8988T (cell line): ENCODE results near the gene RDM1.
A peak's percentile ranks its signal among the peaks of the same experiment; 100 is the strongest.
"Not testable (repeated sequence)": the region's sequence is repeated elsewhere in the genome, so short reads cannot be mapped to it uniquely, and the experiment has no call there.

Experiments used
- DNase-seq: peaks from one replicate; pipeline ENCODE4 v3.0.0; 2011

Gene RDM1, protein sequence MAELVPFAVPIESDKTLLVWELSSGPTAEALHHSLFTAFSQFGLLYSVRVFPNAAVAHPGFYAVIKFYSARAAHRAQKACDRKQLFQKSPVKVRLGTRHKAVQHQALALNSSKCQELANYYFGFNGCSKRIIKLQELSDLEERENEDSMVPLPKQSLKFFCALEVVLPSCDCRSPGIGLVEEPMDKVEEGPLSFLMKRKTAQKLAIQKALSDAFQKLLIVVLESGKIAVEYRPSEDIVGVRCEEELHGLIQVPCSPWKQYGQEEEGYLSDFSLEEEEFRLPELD

GRCh38 chr17:35930211-35931065, at the start of gene RDM1:
Gene RDM1, minus strand, starts transcription at chr17:35930773. Its CDS starts 46 bp downstream, at chr17:35930727.
- DNase-seq, result peak; percentile 70

DNA sequence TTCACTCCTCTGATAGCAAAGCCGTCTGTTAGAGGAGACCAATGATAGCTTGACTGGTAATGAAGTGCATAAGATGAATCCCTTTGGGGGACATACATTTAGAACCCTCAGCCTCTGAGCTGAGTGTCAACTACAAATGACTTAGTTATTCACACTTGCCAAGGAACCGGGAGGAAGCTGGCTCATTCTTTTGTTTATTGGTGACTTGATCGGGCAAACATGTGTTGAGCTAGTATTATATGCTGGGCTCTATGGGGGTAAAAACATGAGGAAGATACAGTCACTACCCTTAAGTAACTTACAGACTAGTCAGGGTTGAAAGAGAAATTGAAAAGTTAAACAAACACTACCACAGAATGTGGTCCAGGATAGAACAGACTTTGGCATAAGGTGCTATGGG, 47.8 kb upstream of the RDM1 start:
- no peak for DNase-seq

GRCh38 chr17:35977509-35977908, 46.9 kb upstream of the RDM1 start:
- DNase-seq, result no peak

- no peak for DNase-seq
These were observed 43.0 kb upstream of the RDM1 start for GRCh38 chr17:35973333-35974260.

DNA sequence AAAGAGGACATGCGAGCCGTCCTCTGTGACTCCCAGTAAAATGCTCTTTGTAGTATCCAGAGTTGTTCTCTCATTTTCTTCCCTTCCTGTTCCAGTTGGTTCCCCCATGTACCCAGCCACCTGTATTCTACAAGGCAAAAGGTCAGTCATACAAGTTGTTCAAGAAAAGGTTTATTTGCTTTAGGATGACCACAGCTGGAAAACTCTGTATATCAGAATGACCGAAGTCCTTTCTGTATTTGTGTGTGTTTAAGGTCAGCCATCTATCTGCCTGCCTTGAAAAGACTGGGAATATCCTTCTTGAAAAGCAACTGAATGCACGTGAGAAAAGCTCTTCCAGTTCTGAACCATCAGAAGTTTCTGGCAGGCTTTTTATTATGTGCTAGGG, 42.4 kb upstream of the RDM1 start:
- DNase-seq, result no peak

DNA sequence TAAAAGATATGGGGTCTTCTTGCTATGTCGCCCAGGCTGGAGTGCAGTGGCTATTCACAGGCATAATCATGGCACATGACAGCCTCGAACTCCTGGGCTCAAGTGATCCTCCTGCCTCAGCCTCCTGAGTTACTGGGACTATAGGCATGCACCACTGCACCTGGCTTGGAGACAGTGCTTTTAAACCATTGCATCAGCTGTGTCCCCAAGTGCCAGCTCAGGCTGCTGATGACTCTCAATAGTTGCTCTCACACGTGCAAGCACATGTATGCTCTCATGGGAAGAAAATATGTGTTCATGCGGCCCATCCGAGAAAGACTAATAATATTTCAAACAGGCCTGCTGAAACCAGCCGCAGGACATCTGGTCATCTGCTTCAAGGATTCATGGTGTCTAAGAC, 42.0 kb upstream of the RDM1 start:
- no peak for DNase-seq

DNA sequence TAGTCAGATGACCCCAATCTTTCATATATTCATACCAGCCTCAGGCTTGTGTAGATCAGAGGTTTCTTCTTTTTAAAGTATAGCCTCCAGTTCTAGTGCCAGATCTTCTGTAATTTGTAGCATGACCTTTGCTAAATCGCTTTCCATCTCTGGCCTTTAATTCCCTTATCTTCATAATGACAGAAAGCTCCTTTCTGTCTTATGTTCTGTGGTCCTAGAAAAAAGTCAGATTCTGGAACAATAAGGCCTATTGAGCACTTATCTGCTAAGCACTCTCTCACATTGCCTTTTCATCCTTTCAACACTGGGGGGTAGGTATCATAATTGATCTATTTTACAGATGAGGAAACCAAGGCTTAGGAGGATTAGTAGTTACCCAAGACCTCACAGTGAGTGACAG, 41.5 kb upstream of the RDM1 start:
- no peak for DNase-seq

DNA sequence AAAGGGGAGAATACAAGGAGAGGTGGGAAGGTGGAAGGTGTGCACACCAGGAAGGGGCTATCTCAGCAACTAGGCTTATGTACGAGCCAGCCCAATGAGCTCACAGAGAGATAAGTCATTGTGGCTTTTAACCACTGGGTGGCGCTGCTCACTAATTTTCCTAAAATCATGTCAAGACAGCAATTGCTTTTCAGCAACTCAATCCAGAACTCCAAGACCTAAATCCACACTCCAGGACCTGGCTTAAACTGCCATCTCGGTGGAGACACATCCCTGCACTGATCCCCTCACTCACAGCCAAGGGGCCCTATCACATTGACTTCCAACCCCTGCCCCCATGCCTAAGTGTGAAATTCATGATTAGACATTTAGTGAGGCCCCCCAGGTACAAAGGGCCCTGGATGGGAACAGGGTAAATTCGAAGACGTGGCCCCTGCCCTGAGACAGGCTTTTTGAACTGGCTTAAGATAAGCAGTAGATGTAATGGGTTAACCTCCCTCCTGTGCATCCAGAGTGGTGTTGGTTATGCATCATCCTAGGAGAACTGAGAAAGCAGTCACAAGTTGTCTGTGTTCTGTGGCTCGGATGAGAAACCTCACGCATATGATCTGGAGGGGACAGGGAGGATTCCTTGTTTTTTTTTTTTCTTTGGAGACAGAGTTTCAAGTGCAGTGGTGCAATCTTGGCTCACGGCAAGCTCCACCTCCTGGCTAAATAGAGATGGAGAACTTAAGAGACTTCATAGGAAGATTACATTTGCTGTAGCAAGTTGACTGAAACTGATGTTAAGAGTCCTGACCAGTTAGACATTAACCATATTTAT, 39.2 kb upstream of the RDM1 start:
- peak; percentile 20 for DNase-seq

GRCh38 chr17:35968520-35969054, 38.0 kb upstream of the RDM1 start:
- DNase-seq, result no peak

- no peak for DNase-seq
These were observed 34.7 kb upstream of the RDM1 start for GRCh38 chr17:35965272-35965671.

DNA sequence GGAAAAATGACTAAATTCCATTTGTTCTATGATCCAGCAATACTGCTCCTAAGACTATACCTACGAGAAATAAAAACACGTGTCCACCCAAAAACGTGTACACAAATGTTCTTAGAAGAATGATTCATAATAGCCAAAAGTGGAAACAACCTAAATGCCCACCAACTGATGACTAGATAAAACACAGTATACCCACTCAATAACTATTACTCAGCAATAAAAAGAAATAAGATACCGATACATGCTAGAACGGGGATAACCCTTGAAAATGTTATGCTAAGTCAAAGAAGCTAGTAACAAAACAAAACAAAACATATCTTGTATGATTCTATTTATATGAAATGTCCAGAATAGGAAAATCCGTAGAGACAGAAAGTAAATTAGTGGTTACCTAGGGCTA, 33.1 kb upstream of the RDM1 start:
- DNase-seq, result no peak

- DNase-seq, result no peak
These were observed 23.1 kb upstream of the RDM1 start for GRCh38 chr17:35953720-35954119.

- DNase-seq, result no peak
These were observed 18.8 kb upstream of the RDM1 start for GRCh38 chr17:35949401-35949800.

DNA sequence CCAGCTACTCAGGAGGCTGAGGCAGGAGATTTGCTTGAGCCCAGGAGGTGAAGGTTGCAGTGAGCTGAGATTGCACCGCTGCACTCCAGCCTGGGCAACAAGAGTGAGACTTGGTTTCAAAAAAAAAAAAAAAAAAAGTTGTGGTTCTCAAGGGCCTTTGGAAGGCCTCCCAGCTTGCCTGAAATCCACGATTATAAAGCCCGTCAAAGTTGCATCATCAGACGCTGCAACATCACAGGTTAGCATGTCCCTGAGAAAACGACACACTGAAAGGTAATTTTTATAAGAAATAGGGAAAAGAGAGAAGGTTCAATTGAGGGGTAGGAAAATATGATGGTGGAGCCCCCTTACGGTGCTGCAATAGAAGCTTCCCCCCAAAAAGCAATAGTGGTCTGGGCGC, 17.5 kb upstream of the RDM1 start:
- DNase-seq, result no peak

DNA sequence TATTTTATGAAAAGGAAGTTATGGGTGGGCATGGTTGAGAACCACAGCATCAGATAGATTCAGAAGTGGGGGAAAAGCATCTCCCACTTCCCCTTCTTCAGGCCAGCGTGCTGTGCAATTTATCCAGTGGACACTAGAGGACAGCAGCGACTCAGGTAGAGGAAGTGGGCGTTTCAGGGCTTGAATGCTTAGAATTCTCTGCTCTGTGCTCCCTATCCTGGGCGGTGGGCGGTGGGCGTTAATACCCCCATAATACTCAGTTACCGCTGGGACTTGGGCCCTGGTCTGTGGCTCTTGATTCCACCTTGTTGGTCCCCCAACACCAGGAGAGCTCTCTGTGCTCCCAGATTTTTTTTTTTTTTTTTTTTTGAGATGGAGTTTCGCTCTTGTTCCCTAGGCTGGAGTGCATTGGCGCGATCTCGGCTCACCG, 16.6 kb upstream of the RDM1 start:
- DNase-seq, result no peak

GRCh38 chr17:35944151-35944550, 13.6 kb upstream of the RDM1 start:
- DNase-seq, result no peak

GRCh38 chr17:35943537-35943936, 13.0 kb upstream of the RDM1 start, which contains the start of gene LYZL6:
Gene LYZL6, minus strand, starts transcription at chr17:35943713. Its CDS starts 4,357 bp downstream, at chr17:35939356.
- no peak for DNase-seq

- no peak for DNase-seq
These were observed 12.1 kb upstream of the RDM1 start for GRCh38 chr17:35942588-35943186.

DNA sequence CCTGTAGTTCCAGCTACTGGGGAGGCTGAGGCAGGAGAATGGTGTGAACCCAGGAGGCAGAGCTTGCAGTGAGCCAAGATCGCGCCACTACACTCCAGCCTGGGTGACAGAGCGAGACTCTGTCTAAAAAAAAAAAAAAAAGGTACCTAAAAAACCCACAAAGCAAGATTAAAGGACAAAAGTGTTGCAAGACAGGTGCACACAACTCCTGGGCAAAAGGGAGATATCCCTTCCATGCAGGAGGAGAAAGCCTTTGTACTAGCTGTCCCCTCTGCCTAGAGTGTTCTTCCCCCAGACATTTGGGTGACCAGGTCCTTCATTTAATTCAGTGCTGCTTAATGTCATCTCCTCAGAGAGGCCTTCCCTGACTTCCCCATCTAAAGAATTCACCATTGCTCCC, 7.9 kb upstream of the RDM1 start:
- not testable (repeated sequence) for DNase-seq

GRCh38 chr17:35936063-35936462, 5.5 kb upstream of the RDM1 start:
- DNase-seq, result no peak

DNA sequence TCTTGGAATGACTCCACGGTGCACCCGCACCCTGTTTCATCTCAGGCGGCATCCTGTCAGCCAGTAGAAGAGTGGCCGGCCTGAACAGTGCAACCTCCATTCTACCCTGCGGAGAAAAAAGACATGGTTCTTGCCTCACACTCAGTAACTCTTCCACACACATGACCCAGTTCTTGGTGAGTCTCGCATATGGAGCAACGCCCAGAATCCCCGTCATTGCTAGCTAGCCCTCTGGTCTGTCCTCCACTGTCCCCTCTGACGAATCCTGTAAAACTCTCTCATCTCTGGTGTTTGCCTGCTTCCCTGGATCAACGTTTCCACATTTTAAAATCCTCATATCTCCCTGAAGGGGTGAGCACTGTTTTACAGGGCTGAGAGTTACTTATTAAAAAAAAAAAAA, 4.2 kb upstream of the RDM1 start:
- DNase-seq, result no peak

GRCh38 chr17:35932586-35932985, 2.0 kb upstream of the RDM1 start:
- no peak for DNase-seq
